Body of pancreas (tissue), 4 donors: ENCODE measurements around the gene JAML. TPM values are rescaled to one million over a fixed set of nuclear protein-coding genes. Genes with fewer than 3 reads are reported as not detected.

ENCODE experiments used
- ATAC-seq: fragments of 150-250 bp; one replicate; pipeline ENCODE4 v1.9.1; 2016
- DNase-seq, 4 donors: peaks; one replicate each; pipeline ENCODE4 v3.0.0-alpha.2; 2019
- H3K27ac ChIP-seq, 4 donors: fragments of 200-600 bp; sonication (generic); 1 replicate in 3 of 4; 2 replicates in 1 of 4; pipeline versions ENCODE4 v1.5.1 to v1.6.1; 2016 to 2019; ENCODE audit warnings: mild to moderate bottlenecking in 1 of 4, mixed read lengths in 1 of 4, moderate library complexity in 1 of 4
- H3K27me3 ChIP-seq, 2 donors: fragments of 200-600 bp; sonication (generic); one replicate each; pipeline ENCODE4 v1.6.0; 2016; ENCODE audit warnings: mild to moderate bottlenecking in 1 of 2
- H3K36me3 ChIP-seq, 2 donors: fragments of 200-600 bp; sonication (generic); replicated peaks in 1 of 2; 2 replicates each; pipeline ENCODE4 v1.5.1; 2016; ENCODE audit warnings: low read depth in 2 of 2; ENCODE audit not compliant: insufficient read depth in 1 of 2
- H3K4me1 ChIP-seq: fragments of 200-600 bp; sonication (generic); one replicate; pipeline ENCODE4 v1.6.0; 2016
- H3K4me3 ChIP-seq, 2 donors: fragments of 200-600 bp; sonication (generic); 1 replicate in 1 of 2; 2 replicates in 1 of 2; pipeline ENCODE4 v1.5.1; 2016 to 2019
- H3K9me3 ChIP-seq, 3 donors: fragments of 200-600 bp; sonication (generic); 1 replicate in 2 of 3; 2 replicates in 1 of 3; pipeline ENCODE4 v1.5.1; 2016
- POLR2A ChIP-seq, 3 donors: fragments of 450-650 bp; IDR thresholded peaks; one replicate each; pipeline ENCODE4 v1.6.1; 2016; ENCODE audit warnings: antibody characterized with exemption in 3 of 3, mild to moderate bottlenecking in 2 of 3
- WGBS, 2 donors: methylation state at CpG; one replicate each; pipeline ENCODE4 v1.1.5; 2017; 5-methylcytosine and 5-hydroxymethylcytosine counted together
- intact Hi-C: fragments of 100-400 bp; cut with DNase I; formaldehyde crosslinking; loops from one replicate; pipeline ENCODE4 v1.15.1; 2023
- total RNA-seq, 2 donors: library from RNA; depleted of rRNA; stranded (reverse); fragments of >200 nt; gene quantifications; one replicate each; pipeline ENCODE4 v1.1.0, GENCODE V29; 2016
- TF ChIP-seq, protein P1 (sequence below), 7 experiments: fragments of 450-650 bp in 4 of 7; fragments of 200-600 bp in 3 of 7; sonication (generic) in 3 of 7; IDR thresholded peaks; one replicate each; pipeline ENCODE4 v1.5.1; 2016 to 2019; ENCODE audit warnings: antibody characterized with exemption in 7 of 7

Gene JAML
- total RNA-seq, 2 donors from 2014 or later: 0.99 to 4.9 TPM

DNA sequence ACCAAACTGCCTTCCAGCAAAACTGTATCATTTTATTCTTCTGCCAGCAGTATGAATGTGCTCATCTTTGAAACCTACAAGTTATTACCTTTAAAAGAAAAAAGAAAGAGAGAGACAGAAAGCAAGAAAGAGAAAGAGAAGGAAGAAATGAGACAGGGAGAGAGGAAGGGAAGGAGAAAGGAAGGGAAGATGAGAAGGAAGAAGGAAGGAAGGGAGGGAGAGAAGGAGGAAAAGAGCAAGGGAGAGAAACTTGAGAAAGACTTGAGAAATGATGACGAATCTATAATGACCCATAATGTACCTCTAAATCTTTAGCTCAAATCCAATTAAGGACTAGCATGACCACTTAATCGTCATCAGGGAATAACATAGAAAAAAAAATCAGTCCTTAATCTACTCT is 11.4 kb upstream of the JAML start:
- Histone ChIP-seq H3K4me3 (no peak overlapping the region), H3K4me1 (peaks cover 10% of the 10 kb centered on the region), H3K9me3 (no peaks in the 10 kb centered on the region), H3K36me3 (peaks cover 0 to 5% of the 10 kb centered on the region in 2 donors), H3K27ac (no peak overlapping the region), H3K27me3 (no peaks in the 10 kb centered on the region)
- no peak for DNase-seq
- no peak for ATAC-seq
- 65 to 80% methylated on average over 2 of the region's 2 CpGs for WGBS, 2 donors
- intact Hi-C loops: no loop called here
- TF ChIP-seq, protein P1, sequence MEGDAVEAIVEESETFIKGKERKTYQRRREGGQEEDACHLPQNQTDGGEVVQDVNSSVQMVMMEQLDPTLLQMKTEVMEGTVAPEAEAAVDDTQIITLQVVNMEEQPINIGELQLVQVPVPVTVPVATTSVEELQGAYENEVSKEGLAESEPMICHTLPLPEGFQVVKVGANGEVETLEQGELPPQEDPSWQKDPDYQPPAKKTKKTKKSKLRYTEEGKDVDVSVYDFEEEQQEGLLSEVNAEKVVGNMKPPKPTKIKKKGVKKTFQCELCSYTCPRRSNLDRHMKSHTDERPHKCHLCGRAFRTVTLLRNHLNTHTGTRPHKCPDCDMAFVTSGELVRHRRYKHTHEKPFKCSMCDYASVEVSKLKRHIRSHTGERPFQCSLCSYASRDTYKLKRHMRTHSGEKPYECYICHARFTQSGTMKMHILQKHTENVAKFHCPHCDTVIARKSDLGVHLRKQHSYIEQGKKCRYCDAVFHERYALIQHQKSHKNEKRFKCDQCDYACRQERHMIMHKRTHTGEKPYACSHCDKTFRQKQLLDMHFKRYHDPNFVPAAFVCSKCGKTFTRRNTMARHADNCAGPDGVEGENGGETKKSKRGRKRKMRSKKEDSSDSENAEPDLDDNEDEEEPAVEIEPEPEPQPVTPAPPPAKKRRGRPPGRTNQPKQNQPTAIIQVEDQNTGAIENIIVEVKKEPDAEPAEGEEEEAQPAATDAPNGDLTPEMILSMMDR (IDR thresholded peaks at IDR 0.05): no peak
- TF ChIP-seq POLR2A (IDR thresholded peaks at IDR 0.05): no peak

DNA sequence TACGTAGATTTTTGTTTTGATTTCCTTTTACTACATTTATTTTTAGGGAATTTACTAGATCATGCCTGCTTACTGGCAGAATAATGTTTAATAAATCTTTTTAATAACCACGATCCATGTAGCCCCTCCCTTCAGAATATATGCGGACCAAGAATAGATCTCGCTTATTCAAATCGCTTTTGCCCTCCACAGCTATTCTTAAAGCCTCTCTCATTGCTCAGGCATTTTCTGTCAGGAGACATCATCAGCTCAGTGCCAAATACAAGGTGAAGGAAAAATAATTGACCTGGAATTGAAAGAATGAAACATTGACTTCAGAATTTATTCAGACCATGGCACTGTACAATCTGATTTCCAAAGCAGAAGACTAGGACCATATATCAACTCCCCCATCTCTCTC is 10.0 kb upstream of the JAML start:
- ATAC-seq (no peak), DNase-seq (no peak)
- no peaks in the 10 kb centered on the region for H3K4me1 ChIP-seq
- H3K27ac ChIP-seq: no peak overlapping the region
- intact Hi-C loops: no loop called here
- WGBS, 2 donors: 92 to 93% methylated on average over 5 of the region's 5 CpGs
- H3K4me3 ChIP-seq: no peak overlapping the region
- peaks cover 0 to 5% of the 10 kb centered on the region in 2 donors for H3K36me3 ChIP-seq
- no peaks in the 10 kb centered on the region for H3K9me3 ChIP-seq
- TF ChIP-seq, protein P1 (IDR thresholded peaks at IDR 0.05): no peak
- no peak for TF ChIP-seq POLR2A (IDR thresholded peaks at IDR 0.05)
- no peaks in the 10 kb centered on the region for H3K27me3 ChIP-seq

DNA sequence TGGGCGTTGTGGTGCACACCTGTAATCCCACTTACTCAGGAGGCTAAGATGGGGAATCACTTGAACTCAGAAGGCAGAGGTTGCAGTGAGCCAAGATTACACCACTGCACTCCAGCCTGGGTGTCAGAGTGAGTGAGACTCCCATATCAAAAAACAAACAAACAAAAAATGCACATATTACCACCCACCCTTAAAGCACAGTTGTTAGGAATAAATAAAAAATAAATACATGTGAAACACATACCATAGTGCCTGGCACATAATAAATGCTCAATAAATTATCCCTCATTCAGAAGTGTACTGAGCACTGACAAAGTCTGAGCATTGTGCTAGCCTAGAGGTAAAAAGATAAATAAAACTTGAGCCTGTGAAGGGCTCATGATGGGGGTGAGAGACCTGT is 9.0 kb upstream of the JAML start:
- no peak for TF ChIP-seq POLR2A (IDR thresholded peaks at IDR 0.05)
- TF ChIP-seq, protein P1 (IDR thresholded peaks at IDR 0.05): no peak
- H3K27ac ChIP-seq: no peak overlapping the region
- DNase-seq (no peak), ATAC-seq (no peak)
- no peaks in the 10 kb centered on the region for H3K27me3 ChIP-seq
- 65 to 89% methylated on average over 1 of the region's 1 CpG for WGBS, 2 donors
- H3K4me3 ChIP-seq: no peak overlapping the region
- H3K9me3 ChIP-seq: no peaks in the 10 kb centered on the region
- intact Hi-C loops: no loop called here
- peaks cover 0 to 5% of the 10 kb centered on the region in 2 donors for H3K36me3 ChIP-seq
- no peaks in the 10 kb centered on the region for H3K4me1 ChIP-seq

DNA sequence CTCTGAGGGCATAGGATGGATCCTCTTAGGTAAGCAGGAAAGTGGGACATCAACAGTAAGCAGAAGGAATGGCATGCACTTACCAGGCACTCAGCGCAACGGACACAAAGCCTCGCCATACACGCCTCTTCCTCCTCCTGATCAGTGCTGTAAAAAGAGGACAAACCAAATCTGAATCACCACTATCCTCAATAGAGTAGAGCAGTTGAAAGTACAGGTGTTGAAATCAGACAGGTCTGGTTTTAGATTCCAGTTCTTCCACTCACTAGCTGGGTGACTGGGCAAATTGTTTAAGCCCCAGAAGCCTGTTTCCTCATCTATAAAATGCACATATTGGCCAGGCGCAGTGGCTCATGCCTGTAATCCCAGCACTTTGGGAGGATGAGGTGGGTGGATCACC is 8.6 kb upstream of the JAML start:
- ATAC-seq (no peak), DNase-seq (no peak)
- Histone ChIP-seq H3K27me3 (no peaks in the 10 kb centered on the region), H3K4me3 (no peak overlapping the region), H3K27ac (no peak overlapping the region), H3K36me3 (peaks cover 0 to 5% of the 10 kb centered on the region in 2 donors), H3K9me3 (no peaks in the 10 kb centered on the region), H3K4me1 (no peaks in the 10 kb centered on the region)
- intact Hi-C loops: no loop called here
- TF ChIP-seq POLR2A (IDR thresholded peaks at IDR 0.05): no peak
- TF ChIP-seq, protein P1 (IDR thresholded peaks at IDR 0.05): no peak
- 96% methylated on average over 5 of the region's 5 CpGs for WGBS, 2 donors

DNA sequence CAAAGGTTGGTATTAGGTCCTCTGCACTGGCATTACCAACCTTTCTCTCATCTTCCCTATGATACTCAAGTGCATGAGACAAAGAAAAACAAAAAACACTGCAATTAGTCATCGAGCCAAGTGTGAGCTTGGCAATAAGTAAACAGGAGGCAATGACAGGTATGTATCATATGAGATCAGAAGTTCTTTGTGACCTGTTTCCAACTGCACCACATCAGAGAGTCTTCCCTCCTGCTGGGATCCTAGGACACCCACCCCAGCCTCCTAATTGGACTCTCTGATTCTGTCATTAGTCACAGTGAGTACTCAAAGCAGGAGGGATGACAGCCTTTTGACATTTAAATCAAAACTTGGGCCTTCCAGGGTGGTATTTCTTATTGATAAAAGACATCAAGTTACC is 7.8 kb upstream of the JAML start:
- intact Hi-C loops: no loop called here
- no peaks in the 10 kb centered on the region for H3K4me1 ChIP-seq
- H3K9me3 ChIP-seq: no peaks in the 10 kb centered on the region
- ATAC-seq: no peak
- peaks cover 0 to 5% of the 10 kb centered on the region in 2 donors for H3K36me3 ChIP-seq
- WGBS, 2 donors: 50 to 71% methylated on average over 1 of the region's 1 CpG
- no peak overlapping the region for H3K27ac ChIP-seq
- no peak overlapping the region for H3K4me3 ChIP-seq
- no peaks in the 10 kb centered on the region for H3K27me3 ChIP-seq
- no peak for DNase-seq
- TF ChIP-seq POLR2A (IDR thresholded peaks at IDR 0.05): no peak
- TF ChIP-seq, protein P1 (IDR thresholded peaks at IDR 0.05): no peak
